GM18508 (cell line): Measurements from ENCODE around the gene RIMBP2.

Source experiments
- ATAC-seq: cut with Tn5 transposase; IDR thresholded peaks from one replicate; pipeline ENCODE4 v1.9.1; 2021; ENCODE audit warnings: moderate number of reproducible peaks; ENCODE audit not compliant: insufficient read depth, unreplicated experiment

The RIMBP2 gene

DNA sequence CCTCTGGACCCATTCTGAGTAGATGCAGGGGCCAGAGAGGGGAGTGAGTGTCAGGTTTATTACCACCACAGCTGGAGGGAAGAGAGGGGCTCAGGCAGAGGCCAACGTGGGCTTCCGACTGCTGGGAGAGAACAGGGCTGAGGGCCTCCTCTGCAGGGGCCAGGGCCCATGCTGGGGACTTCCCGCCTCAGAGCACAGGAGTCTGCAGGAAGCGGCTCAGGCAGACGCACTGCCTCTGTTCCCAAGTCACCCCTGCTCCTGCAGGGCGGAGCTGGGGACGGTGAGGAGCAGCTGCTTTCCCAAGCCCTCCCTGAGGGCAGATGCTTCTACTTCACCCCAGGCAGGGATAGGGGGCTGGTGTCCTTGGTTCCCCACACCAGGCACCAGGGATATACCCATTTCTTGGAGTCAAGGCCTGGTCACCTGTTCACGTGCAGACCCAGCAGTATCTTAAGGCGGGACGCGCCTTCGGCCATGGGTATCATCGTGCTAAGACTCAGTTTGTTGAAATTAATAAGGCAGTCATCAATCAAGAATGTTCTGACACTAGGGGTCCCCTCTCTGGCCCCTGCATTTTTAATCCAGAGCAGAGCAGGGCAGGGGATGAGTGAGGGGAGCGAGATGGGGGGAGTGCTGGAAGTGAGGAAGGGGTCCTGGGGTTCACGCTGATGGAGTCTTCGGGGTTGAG, 278.4 kb downstream of the RIMBP2 start:
- no peak for ATAC-seq

DNA sequence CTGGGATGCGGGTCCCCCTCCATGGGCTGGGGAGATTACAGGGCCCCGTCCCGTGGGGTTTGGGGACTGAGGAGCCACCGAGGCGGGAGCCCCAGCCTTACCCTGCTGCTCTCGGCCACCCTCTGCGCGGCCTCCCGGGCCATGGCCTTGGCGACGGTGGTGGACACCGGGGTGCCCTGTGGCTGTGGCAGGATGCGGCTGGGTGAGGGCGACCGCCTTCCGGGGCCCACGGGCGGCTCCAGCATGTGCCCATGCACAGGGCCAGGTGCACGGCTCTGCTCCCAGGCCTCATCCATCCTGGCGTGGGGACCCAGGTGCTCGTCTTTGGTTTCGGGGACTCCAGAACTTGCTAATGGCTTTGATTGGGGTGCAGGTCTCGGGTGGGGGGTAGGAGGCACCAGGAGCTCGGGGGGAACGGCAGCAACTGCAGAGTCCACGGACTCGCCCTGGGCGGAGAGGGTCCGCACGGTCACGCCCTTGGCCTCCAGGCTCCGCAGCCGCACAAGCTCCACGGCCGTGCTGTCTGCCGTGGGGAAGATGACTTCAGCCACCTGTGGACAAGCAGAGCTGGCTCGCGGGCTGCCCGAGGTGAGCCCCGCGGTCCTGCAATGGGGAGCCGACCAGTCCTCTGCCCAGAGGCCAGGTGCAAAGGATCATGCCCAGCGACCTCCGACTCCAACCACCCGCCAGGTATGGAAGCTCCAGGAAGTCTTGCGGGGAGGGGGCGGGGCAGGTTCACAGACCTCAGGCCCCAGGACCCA, 279.2 kb downstream of the RIMBP2 start:
- ATAC-seq, result no peak

DNA sequence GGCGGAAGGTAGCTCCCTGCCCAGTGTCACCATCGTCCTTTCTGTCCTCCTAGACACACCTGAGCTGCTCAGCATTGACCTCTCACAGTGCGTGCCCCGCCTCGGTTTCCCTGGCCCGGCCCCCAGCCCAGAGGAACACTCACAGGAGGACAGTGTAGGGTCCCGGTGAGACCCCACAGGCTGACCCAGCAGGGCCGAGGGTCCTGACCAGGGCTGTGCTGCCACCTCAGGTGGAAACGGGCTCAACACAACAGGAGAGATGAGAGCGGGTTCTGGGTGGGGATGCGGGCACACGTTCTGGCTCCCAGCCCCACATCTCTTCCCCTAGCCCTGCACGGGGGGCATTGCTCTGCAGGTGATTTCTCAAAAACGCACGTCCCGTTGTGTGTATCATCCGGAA, 280.3 kb downstream of the RIMBP2 start:
- ATAC-seq, result no peak

DNA sequence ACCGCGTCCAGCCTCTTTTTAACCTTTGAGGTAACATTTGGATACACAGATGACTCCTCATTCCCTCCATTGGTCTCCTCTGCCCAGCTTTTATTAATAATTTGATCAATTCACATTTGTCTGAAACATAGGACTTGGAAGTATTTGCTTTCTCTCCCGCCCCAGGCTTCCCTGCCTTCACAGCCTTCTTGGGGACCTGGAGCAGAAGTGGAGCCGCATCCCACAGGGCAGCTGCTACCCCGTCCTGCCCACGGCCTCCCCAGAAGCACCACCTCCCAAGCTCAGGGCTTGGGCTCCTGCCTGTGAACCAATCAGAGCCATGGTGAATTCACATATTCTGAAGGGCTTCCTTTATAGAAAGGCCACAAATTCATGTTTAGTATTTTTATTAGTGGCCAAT, 280.8 kb downstream of the RIMBP2 start:
- no peak for ATAC-seq

DNA sequence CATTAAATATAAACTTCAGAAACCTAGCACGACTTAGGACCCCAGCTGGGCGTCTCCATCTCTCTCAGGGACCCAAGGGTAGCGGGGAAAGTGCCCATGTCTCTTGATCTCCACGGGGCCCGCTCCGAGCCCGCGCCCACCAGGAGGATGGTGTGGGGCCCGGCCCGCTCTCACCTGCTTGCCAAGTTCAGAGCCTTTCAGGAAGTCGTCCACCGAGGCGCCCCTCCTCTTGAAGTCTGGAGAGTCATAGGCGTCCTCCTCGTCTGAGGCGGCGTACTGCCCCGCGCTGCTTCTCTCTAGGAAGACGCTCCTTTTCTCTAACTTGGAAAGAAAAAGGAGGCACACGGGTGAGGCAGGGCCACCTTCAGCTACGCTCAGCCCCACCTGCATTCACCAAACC, 281.5 kb downstream of the RIMBP2 start:
- no peak for ATAC-seq

DNA sequence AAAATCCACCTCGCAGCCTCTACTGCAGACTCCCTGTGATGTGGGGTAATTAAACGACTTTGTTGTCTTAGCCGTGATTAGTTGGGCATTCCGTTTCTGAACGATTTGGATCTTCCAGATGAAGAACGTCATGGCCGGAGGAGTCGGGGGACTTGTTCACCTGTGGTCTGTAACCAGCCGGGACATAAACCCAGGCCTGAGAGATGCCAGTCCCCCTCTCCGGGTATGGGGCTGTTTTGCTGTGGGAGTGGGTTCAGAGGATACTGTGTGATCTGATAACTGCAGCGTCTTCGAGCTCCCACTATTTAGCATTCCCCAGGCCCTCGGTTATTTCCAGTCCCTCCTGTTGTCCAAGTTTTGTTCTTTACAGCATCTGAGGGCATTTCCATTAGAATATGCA, 282.3 kb downstream of the RIMBP2 start:
- no peak for ATAC-seq

DNA sequence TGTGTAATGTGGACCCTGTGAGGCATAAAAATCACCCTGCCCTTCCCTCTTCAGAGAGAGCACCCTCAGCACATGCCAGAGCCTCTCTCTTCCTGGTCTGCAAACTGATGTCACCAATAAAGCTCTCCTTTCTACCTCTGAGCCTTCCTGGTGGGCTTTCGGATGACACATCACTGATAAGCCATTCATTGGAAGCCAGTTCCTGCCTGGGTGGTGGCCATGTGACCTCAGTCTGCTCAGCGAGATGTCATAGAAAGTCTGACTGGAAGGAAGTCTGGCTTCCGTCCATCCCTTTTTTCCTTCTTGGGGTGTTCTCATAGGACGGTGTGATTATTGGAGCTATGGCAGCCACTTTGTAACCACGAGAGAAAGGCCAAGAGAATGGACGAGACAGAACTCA, 282.7 kb downstream of the RIMBP2 start:
- no peak for ATAC-seq

DNA sequence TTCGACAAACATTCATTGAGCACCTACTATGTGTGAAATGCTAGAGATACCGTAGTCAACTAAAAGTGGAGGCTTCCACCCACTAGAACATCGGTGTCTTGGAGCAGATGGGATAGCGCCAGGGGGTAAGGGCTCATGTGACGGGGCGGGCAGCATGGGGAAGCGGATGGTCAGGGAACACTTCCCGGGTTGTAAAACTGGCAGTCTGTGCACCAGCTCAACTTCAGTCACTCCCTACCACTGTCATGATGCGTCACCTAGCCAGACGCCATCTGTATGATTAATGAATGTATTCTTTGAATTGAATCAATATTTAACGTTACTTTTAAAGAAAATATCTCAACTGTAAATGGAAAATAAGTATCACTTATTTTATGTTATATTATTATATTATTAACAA, 284.9 kb downstream of the RIMBP2 start:
- no peak for ATAC-seq

DNA sequence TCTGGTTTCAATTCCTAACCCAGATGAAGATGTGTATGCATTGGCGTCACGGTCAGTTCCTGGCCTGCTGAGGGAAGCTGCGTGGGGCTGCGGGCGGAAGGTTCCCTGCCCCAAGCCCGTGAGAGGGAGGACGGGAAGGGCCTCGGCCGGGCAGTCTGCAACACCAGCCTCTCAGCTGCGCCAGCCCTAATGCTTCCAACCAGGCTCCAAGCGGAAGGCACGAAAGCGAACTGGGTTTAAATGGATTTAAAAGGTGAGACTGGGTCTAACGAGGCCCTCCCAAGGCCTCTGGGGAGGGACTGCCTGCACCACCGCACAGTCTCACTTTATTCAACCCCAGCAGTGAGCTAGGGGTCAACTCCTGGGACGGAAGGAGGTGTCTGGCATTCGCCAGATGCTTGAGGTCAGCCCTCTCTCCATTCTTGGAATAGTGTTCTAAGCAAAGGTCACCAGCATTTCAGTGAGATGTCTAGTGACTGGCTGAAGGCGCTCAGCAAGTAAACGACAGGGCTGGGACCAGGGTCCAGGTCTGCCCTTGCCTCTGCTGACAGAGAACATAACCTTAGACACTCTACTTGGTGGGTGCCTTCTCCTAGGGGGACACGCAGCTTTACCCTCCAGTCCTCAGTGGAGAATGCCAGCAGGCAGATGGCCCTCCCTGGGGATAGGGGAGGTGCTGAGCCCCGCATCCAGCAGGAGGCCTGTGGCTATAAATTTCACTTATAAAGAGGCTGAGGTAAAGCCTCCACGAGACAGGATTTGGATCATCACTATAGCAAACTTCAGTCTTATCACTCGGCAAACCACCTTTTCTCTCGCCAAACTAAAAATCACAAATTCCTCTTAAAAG, 286.2 kb downstream of the RIMBP2 start:
- no peak for ATAC-seq

DNA sequence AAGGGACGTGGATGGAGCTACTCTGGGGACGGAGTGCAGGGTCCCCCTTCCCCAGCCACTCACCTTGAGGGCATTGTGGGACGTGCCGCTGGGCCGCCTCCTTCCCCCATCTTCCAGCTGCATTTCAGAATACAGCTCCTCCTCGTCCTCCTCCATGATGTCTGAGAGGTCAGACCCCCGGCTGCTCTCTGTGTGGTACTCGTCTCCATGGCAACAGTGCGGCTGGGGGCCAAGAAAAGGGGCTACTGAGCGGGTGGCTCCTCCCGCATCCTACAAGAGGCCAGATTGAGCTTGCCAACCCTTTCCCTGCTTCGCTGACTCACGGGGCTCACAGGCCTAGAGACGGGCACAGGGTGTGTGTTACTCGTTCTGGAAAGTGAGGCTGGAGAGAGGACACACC, 288.0 kb downstream of the RIMBP2 start:
- ATAC-seq, result no peak

DNA sequence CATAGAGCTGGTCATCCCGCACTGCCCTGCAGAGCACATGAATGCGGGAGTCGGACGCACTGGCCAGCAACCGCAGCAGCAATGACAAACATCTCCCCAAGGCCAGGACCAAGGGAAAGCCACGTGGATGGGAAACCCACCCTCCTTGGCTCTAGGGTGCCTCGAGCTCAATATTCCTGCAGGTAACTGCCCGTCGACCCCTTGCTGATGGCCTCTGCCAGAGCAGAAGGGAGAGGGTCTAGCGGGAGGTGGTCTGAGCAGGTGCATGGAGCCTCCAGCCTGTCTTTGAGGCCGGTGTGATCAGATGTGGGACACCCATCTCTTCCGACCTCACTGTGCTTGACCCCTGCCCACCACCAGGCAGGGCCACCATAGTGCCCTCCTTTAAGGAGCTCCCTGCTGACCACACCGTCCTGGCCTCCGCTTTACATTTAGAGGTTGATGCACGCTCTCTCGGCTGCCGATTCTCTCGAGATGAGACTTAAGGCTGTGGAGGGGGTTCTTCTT, 288.7 kb downstream of the RIMBP2 start:
- ATAC-seq, result no peak

DNA sequence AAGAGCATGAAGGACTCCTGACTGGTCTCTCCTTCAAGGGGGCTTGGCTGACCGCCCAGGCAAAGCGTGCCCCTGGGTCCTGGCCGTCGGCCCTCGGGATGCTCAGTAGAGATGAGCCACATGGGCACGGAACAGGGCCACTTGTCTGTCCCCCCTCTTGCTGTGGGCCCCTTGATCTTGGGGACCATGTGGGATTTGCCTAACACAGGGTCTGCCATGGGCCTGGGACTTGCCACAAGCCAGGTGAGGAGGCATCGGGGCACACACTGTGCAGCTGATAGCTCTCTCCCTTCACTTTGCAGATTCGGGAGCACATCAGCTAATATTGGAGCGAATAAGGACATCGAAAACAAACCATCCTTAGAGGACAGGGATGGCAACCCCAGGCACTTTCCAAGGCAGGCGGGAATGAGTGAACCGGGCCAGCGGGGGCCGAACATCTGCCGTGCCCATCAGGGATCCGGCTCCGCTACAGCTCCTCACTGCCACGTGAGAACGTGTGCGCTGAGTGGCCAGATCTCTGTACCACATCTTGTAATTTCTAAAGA, 290.3 kb downstream of the RIMBP2 start:
- ATAC-seq, result no peak

DNA sequence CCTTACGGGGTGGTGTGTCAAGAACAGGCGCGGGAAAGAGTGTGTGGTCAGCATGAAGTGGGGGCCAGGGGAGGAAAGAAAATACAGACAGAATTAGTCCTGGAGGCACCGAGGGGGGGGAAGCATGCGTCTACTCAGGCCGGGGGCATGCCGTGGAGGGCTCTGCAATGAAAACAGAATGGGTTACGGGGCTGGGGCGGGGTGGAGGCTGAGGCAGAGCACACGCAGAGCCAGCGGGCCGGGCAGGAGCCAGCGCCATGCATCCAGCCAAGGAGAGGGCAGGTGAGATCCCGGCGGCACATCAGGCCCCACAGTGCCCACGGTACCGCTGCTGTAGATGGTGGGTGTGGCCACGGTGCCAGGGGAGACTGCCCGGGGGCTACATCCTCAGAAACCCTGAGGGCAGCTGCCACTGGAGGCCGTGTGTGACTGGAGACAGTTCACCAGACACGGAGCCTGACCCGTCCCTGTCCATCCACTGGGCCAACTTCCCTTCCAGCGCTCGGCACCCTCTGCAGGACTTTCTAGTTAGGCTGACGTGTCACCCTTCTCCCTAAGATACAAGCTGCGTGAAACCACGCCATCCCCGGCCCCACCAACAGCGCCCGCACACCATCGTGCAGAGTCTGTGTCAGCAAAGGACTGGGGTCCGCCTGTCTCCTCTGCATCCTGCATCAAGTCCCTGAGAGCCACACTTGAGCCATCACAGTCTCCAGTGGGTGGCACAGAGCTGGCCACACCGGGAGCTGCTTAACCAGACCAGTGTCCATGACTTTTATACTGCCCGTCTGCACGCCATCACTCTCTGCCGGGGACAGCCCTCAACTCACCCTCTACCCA, 291.0 kb downstream of the RIMBP2 start:
- no peak for ATAC-seq

DNA sequence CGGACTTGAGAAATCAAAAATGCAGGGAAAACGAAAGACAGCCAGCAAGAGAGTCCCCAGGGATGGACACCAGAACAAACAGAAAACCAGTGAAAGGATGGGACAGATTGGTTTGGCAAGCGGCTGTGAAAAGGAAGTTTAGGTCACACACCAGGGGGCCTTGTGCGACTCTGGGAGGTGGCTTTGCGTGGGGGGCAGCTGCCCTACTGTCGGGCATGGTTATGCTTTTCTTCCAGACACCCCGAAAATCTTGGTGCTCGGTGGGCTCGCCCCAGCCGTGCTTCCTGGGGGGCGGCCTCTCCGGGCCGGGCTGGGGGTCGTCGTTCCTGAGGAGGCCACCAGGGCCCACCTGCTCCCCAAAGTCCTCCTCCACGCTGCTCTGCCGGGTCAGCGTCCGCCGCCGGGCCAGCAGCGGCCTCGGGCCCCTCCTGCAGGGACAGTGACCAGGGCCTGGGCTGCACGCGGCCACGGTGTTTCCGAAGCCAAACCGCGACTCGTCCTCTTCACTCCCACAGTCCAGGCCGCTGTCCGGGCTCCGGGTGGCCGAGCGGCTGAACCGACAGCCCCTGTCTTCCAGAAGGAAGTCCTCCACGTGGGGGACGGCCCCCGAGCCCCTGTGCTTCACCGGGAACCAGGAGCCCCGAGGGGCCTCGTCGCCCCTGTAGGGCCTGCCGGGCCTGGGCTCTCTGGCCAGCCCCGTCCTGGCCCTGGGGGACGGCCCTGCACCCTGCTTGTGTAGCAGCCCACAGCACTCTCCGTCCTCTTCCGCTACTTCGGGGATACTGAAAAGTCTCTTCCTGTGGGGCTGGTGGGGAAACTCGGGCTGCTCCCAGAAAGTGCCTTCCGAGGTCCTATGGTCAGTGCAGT, 291.9 kb downstream of the RIMBP2 start:
- no peak for ATAC-seq

DNA sequence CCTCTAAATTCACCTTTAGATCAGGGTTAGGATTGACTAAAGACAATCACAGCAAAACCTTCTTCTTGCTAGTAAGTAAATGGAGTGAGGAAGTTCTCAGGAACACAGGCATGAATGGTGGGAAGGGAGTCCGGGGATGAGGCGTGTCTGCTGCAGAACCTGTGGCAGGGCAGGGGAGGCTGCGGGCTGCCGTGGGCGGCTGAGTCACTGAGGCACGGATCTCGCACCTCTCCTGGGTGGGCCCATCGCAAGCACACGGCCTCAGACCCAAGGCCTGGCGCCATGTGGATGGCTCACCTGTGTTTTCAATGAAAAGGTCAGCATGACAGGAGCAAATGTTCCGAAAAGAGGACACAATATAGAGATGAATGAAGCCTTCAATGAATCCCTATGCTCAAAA, 293.0 kb downstream of the RIMBP2 start:
- ATAC-seq, result no peak

DNA sequence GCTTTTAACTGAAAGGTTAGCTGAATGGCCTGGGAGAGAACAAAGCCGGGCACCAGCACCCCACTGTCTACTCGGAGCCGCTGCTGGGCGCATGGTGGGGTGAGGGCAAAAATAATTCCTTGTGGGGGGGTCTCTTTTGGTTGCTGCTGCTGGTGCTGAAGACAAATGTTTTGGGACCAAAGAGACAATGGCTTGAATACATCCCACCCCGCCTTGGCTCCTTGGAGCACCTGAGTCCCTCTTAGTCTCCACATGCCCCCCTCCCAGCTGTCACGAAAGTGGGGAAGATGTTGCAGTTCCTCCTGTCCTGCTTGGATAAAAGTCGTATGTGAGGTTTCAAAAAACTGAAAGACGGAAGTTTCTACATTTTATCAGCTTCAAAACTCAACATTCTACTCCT, 293.4 kb downstream of the RIMBP2 start:
- no peak for ATAC-seq

DNA sequence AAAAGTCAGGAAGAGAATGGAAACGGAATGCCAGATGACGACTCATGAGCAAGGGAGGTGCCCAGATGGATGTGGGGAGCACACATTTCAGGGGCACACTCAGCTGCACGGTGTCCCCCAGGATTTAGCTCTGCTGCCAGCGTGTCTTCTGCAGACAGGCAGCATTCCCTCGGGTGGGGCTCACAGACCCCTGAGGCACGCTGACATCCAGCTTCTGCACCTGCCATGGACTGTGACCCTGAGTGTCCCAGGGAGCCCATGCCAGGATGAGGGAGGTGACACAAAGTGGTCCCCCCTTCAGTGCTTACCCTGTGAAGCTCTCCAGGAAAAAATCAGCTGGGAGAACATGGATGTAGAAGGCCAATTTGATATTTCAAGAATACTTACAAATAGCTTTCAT, 294.2 kb downstream of the RIMBP2 start:
- ATAC-seq, result no peak

DNA sequence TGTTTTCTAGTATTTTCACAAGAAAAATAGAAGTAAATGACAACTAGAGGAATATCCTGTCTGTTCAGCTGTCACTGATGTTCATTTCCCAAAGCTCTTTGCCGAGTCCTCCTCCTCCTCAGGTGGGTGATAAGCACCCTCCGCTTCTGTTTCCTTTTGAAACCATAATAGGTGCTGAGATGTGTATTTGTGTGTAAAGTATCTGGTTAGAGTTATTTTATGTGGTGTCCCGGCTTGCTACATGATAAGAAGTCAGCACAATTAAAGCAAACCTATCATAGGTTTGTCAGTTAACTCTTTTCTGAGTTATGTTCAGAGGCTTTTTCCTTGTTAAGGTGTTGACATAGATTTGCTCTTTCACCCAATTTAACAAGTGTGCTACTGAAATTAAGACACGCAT, 296.0 kb downstream of the RIMBP2 start:
- no peak for ATAC-seq

DNA sequence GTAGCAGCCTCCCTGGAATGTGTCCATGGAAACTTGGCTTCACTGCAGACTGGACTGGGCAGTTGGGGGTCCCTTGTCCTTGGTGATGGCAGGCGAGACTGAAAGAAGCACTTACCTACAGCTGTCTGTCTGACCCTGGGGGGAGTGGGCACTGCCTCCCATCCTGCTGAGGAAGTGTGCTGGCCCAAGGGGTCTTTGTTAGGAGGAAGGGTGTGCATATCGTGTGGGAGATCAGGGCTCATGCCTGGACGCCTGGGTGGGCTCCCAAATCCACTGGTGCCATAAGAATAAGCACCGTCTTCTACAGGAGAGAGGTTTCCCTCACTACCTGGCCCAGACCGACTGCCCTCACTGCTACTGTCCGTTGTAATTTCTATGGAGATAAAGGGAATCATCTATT, 297.0 kb downstream of the RIMBP2 start:
- no peak for ATAC-seq
